Measurements from ENCODE around the gene DPP6.

GRCh38 chr7:154385214-154385613 is 333.0 kb downstream of the DPP6 start:
- TF ChIP-seq CTCF (IDR thresholded peaks at IDR 0.05; ENCODE audit: insufficient read depth, low read depth, low read length): no peak
- TF ChIP-seq EZH2 (IDR thresholded peaks at IDR 0.05; ENCODE audit: insufficient read depth, low read length): no peak
